SKM-1 (cell line): ENCODE results near the gene NPFFR2.
"Not testable (repeated sequence)": the region's sequence is repeated elsewhere in the genome, so short reads cannot be mapped to it uniquely, and the experiment has no call there.

ENCODE experiments used
- DNase-seq: peaks from one replicate; lab custom pipeline; 2025; ENCODE audit not compliant: unreplicated experiment; lab: John Stamatoyannopoulos, UW

NPFFR2 gene

GRCh38 chr4:72031868-72032608 is at the start of gene NPFFR2:
Gene NPFFR2 (plus strand): TSS chr4:72032000. CDS start chr4:72128592, 96,592 bp downstream.
- DNase-seq = no peak

GRCh38 chr4:71992571-71993312 is 39.1 kb upstream of the NPFFR2 start:
- DNase-seq = no peak

GRCh38 chr4:71994559-71994958 is 37.2 kb upstream of the NPFFR2 start:
- no peak for DNase-seq

GRCh38 chr4:71995297-71995696 is 36.5 kb upstream of the NPFFR2 start:
- DNase-seq = no peak

GRCh38 chr4:72006586-72006985 is 25.2 kb upstream of the NPFFR2 start:
- no peak for DNase-seq

- no peak for DNase-seq
These were observed 19.9 kb upstream of the NPFFR2 start for GRCh38 chr4:72011906-72012305.

DNA sequence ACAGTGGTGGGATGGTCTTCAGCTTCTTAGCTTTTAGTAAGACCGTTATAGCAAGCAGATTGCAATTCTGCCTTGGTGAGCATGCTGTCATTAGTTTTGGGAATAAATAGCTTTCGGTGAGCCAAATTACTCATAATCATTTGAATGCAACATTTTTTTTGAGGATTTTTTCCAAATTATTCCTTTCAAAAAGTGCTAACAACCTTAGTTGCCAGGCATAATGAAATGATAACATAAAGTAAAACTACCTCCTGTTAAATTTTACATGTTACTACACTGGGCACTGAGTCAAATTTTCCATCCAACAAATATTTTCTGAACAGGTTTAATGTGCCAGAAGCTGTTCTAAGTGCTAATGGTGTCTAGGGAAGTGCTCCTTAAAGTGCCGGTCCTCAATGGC is 15.8 kb upstream of the NPFFR2 start:
- no peak for DNase-seq

DNA sequence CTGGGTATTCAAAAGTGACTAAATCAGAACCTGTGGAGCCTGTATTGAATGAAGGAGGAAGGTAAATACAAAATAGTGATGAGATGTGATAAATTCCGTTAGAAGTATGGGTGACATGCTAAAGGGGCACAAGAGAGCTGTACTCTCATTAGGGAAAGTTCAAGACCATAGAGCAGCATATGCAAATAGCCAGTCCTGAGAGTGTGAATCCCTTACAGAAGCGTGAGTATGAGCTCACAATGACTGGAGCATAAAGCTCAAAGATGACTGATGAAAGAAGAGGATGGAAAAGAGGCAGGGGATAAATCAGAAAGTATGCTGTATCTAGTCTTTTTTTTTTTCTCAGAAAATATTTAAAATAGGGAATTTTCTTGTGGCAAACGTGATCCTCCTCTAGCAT is 12.1 kb upstream of the NPFFR2 start:
- DNase-seq = no peak

GRCh38 chr4:72022553-72022952 is 9.2 kb upstream of the NPFFR2 start:
- DNase-seq = no peak

DNA sequence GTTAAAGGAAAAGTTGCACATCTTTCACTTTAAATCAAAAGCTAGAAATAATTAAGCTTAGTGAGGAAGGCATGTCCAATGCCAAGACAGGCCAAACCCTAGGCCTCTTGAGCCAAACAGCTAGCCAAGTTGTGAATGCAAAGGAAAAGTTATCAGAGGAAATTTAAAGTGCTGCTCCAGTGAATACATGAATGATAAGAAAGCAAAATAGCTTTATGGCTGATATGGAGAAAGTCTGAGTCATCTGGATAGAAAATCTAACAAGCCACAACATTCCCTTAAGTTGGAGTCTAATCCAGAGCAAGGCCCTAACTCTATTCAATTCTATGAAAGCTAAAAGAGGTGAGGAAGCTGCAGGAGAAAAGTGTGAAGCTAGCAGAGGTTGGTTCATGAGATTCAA is 23.8 kb downstream of the NPFFR2 start:
- no peak for DNase-seq

GRCh38 chr4:72063726-72064125 is 31.9 kb downstream of the NPFFR2 start:
- no peak for DNase-seq

DNA sequence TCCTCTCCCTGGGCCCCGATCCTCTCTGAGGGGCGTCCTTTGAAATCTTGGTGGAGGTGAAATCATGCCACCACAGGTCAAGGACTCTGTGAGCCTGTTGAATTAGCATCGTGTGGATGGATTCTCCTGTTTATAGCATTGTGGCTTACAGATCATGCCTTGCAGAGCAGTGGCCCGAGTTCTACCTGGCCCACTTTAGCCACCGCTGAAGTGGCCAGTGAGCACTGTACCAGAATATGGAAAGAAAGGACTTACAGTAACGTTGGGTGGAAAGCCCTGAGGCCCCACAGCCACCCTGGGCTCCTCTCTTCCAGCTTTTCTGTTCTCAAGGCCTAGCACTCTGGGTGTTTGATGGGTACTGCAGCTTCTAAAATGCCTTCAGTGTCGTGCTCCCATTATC is 35.3 kb downstream of the NPFFR2 start:
- no peak for DNase-seq

- DNase-seq = no peak
These were observed 42.0 kb downstream of the NPFFR2 start for GRCh38 chr4:72073816-72074215.

GRCh38 chr4:72076562-72076961 is 44.8 kb downstream of the NPFFR2 start:
- DNase-seq = no peak

GRCh38 chr4:72077346-72077745 is 45.5 kb downstream of the NPFFR2 start:
- no peak for DNase-seq

GRCh38 chr4:72084587-72085011 is 52.8 kb downstream of the NPFFR2 start:
- no peak for DNase-seq

DNA sequence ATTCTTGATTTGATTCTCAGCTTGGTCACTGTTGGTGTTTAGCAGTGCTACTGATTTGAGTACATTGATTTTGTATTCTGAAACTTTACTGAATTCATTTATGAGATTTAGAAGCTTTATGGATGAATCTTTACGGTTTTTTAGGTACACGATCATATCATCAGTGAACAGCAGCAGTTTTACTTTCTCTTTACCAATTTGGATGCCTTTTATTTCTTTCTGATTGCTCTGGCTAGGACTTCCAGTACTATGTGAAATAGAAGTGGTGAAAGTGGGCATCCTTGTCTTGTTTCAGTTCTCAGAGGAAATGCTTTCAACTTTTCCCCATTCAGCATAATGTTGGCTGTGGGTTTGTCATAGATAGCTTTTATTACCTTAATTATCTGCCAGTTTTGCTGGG is 58.8 kb downstream of the NPFFR2 start:
- DNase-seq = not testable (repeated sequence)

DNA sequence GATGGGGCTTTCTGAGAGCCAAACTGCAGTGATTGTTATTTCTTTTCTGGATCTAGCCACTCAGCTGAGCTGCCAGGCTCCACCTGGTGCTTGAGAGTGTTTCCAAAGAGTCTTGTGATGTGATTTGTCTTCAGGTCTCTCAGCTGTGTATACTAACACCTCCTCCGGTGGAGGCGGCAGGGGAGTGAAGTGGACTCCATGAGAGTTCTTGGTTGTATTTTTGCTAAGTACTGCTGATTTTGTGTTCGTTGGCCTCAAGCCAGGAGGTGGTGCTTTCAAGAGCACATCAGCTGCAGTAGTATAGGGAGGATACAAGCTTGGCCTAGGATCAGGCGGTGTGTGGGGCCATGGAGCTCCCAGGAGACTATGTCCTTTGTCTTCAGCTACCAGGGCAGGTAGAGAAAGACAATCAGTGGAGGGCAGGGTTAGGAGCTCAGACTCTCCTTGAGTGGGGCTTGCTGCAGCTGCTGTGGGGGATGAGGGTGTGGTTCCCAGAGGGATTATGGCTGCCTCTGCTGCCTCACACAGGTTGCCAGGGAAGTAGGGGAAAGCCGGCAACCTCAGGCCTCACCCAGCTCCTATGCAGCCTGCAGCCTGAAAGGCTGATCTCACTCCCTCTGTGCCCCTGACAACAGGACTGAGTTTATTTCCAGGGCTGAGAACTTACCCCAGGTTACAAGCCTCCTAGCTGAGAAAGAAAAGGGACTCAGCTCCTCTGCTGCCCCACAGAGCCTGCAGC is 62.4 kb downstream of the NPFFR2 start:
- DNase-seq = no peak

DNA sequence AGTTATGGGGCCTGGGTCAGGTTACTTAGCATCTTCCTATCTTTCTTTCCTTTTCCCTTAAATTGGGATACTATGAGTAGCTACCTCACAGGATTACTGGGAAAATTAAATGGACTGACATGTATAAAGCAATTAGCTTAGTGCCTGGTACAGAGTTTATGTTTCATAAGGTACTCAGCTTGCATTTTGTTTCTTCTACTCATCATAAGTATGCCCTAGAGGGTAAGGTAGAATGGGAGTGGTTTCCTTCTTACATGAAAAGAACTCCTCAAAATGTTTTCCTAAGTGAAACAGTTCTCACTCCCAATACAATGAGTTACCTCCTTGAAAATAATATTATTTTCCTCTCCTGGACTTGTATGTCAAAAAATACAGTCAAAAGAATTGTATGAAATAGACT is 75.7 kb downstream of the NPFFR2 start:
- no peak for DNase-seq

DNA sequence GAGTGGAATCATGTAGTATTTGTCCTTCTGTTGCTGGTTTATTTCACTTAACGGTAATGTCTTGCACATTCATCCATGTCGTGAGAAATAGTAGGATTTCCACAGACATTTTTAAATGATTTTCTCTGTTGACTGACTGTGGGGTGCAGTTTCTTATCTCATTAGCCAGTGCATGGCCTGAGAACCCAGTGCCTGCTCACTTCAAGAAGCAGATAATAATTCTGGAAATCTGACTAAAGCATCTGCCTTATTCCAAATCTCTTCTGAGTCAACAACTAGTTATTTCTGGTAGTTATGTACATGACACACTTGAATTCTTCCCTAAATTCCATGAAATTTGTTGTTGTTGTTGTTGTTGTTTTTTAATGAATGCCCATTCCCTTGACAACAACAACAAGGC is 77.6 kb downstream of the NPFFR2 start:
- no peak for DNase-seq

- DNase-seq = no peak
These were observed 78.2 kb downstream of the NPFFR2 start for GRCh38 chr4:72109959-72110497.

- no peak for DNase-seq
These were observed 79.1 kb downstream of the NPFFR2 start for GRCh38 chr4:72110886-72111285.
